Ascending aorta (tissue), 2 donors: ENCODE results near the gene REG1A. TPM values are rescaled to one million over a fixed set of nuclear protein-coding genes. Genes with fewer than 3 reads are reported as not detected.

ENCODE experiments used
- DNase-seq, 2 donors: peaks; one replicate each; pipeline ENCODE4 v3.0.0-alpha.2; 2019; ENCODE audit warnings: low spot score in 2 of 2
- H3K27ac ChIP-seq, 2 donors: fragments of 200-600 bp; sonication (generic); one replicate each; pipeline ENCODE4 v1.5.1; 2016 to 2017; ENCODE audit warnings: mild to moderate bottlenecking in 1 of 2
- H3K27me3 ChIP-seq: fragments of 200-600 bp; sonication (generic); one replicate; pipeline ENCODE4 v1.5.1; 2017
- H3K36me3 ChIP-seq, 2 donors: fragments of 200-600 bp; sonication (generic); one replicate each; pipeline ENCODE4 v1.5.1; 2016
- H3K4me1 ChIP-seq, 2 donors: fragments of 200-600 bp; sonication (generic); one replicate each; pipeline ENCODE4 v1.5.1; 2016 to 2017; ENCODE audit warnings: mild to moderate bottlenecking in 1 of 2
- H3K4me3 ChIP-seq, 2 donors: fragments of 200-600 bp; sonication (generic); one replicate each; pipeline ENCODE4 v1.5.1; 2016 to 2017; ENCODE audit warnings: mild to moderate bottlenecking in 1 of 2
- H3K9me3 ChIP-seq, 2 donors: fragments of 200-600 bp; sonication (generic); one replicate each; pipeline ENCODE4 v1.5.1; 2016
- CTCF ChIP-seq, 3 experiments: fragments of 200-600 bp in 2 of 3; fragments of 450-650 bp in 1 of 3; sonication (generic) in 2 of 3; IDR thresholded peaks; one replicate each; pipeline ENCODE4 v1.5.1; 2016 to 2019; ENCODE audit warnings: antibody characterized with exemption in 3 of 3, mild to moderate bottlenecking in 1 of 3, moderate library complexity in 1 of 3
- intact Hi-C: fragments of 100-400 bp; cut with DNase I; formaldehyde crosslinking; loops from one replicate; pipeline ENCODE4 v1.15.1; 2023
- total RNA-seq: library from RNA; depleted of rRNA; stranded (reverse); fragments of >200 nt; gene quantifications from one replicate; pipeline ENCODE4 v1.1.0, GENCODE V29; 2016

Gene REG1A
- total RNA-seq, 1 donor from 2014 or later = 0.96 TPM

GRCh38 chr2:79112269-79112668 is 8.0 kb upstream of the REG1A start:
- no peaks in the 10 kb centered on the region for H3K4me1 ChIP-seq
- no peak for TF ChIP-seq CTCF (IDR thresholded peaks at IDR 0.05)
- H3K9me3 ChIP-seq = no peaks in the 10 kb centered on the region
- no peak overlapping the region for H3K4me3 ChIP-seq
- no peak for DNase-seq
- no peaks in the 10 kb centered on the region for H3K36me3 ChIP-seq
- no peak overlapping the region for H3K27ac ChIP-seq
- H3K27me3 ChIP-seq = no peaks in the 10 kb centered on the region
- intact Hi-C loops = no loop called here

GRCh38 chr2:79114797-79115494 is 5.3 kb upstream of the REG1A start:
- intact Hi-C loops = no loop called here
- no peaks in the 10 kb centered on the region for H3K36me3 ChIP-seq
- no peaks in the 10 kb centered on the region for H3K27me3 ChIP-seq
- no peak for DNase-seq
- H3K4me3 ChIP-seq = no peak overlapping the region
- no peak for TF ChIP-seq CTCF (IDR thresholded peaks at IDR 0.05)
- H3K27ac ChIP-seq = no peak overlapping the region
- no peaks in the 10 kb centered on the region for H3K9me3 ChIP-seq
- H3K4me1 ChIP-seq = no peaks in the 10 kb centered on the region

GRCh38 chr2:79116997-79117928 is 3.0 kb upstream of the REG1A start:
- TF ChIP-seq CTCF (IDR thresholded peaks at IDR 0.05) = no peak
- H3K36me3 ChIP-seq = no peaks in the 10 kb centered on the region
- H3K4me1 ChIP-seq = no peaks in the 10 kb centered on the region
- DNase-seq = no peak
- H3K9me3 ChIP-seq = no peaks in the 10 kb centered on the region
- H3K4me3 ChIP-seq = no peak overlapping the region
- H3K27me3 ChIP-seq = no peaks in the 10 kb centered on the region
- H3K27ac ChIP-seq = no peak overlapping the region
- intact Hi-C loops = no loop called here

- DNase-seq = no peak
- no peaks in the 10 kb centered on the region for H3K27me3 ChIP-seq
- H3K4me3 ChIP-seq = no peak overlapping the region
- H3K36me3 ChIP-seq = no peaks in the 10 kb centered on the region
- intact Hi-C loops = no loop called here
- TF ChIP-seq CTCF (IDR thresholded peaks at IDR 0.05) = no peak
- no peaks in the 10 kb centered on the region for H3K9me3 ChIP-seq
- no peaks in the 10 kb centered on the region for H3K4me1 ChIP-seq
- no peak overlapping the region for H3K27ac ChIP-seq
Measured at GRCh38 chr2:79122676-79123075, 2.4 kb downstream of the REG1A start.

- no peaks in the 10 kb centered on the region for H3K36me3 ChIP-seq
- H3K27me3 ChIP-seq = no peaks in the 10 kb centered on the region
- no peak overlapping the region for H3K27ac ChIP-seq
- no peak for TF ChIP-seq CTCF (IDR thresholded peaks at IDR 0.05)
- no peaks in the 10 kb centered on the region for H3K4me1 ChIP-seq
- H3K4me3 ChIP-seq = no peak overlapping the region
- H3K9me3 ChIP-seq = no peaks in the 10 kb centered on the region
- intact Hi-C loops = no loop called here
- no peak for DNase-seq
Measured at GRCh38 chr2:79124907-79125720, 4.8 kb downstream of the REG1A start.
